DOHH2 (cell line): ENCODE measurements around the gene HERC5.

Experiments
- H3F3A ChIP-seq: fragments of 200-600 bp; sonication (generic), shearing (Covaris generic); 2 replicates; pipeline ENCODE4 v1.6.0; 2016; ENCODE audit warnings: antibody characterized with exemption, mild to moderate bottlenecking; ENCODE audit not compliant: control insufficient read depth, insufficient read depth
- H3K27ac ChIP-seq: fragments of 200-600 bp; sonication (generic); 2 replicates; pipeline ENCODE4 v1.5.1; 2014; ENCODE audit warnings: low read depth, mild to moderate bottlenecking, low read length, moderate library complexity
- H3K27me3 ChIP-seq: fragments of 200-600 bp; sonication (generic); 2 replicates; pipeline ENCODE4 v1.6.1; 2014; ENCODE audit warnings: mild to moderate bottlenecking, low read length, mixed read lengths; ENCODE audit not compliant: control insufficient read depth
- H3K36me3 ChIP-seq: fragments of 200-600 bp; sonication (generic); 2 replicates; pipeline ENCODE4 v1.6.1; 2014; ENCODE audit warnings: mild to moderate bottlenecking, low read length, moderate library complexity, mixed read lengths; ENCODE audit not compliant: control insufficient read depth
- H3K4me1 ChIP-seq: fragments of 200-600 bp; sonication (generic); 2 replicates; pipeline ENCODE4 v1.6.1; 2014; ENCODE audit warnings: mild to moderate bottlenecking, low read length, mixed read lengths; ENCODE audit not compliant: control insufficient read depth
- H3K4me2 ChIP-seq: fragments of 200-600 bp; sonication (generic); 2 replicates; pipeline ENCODE4 v1.6.0; 2014; ENCODE audit warnings: mild to moderate bottlenecking, low read length, moderate library complexity
- H3K4me3 ChIP-seq: fragments of 200-600 bp; sonication (generic); 2 replicates; pipeline ENCODE4 v1.5.1; 2014; ENCODE audit warnings: mild to moderate bottlenecking, low read length, mixed read lengths
- H3K79me2 ChIP-seq: fragments of 200-600 bp; sonication (generic); 2 replicates; pipeline ENCODE4 v1.6.1; 2014; ENCODE audit warnings: mild to moderate bottlenecking, low read length, mixed read lengths; ENCODE audit not compliant: control insufficient read depth
- H3K9me2 ChIP-seq: fragments of 200-600 bp; sonication (generic); replicated peaks from 2 replicates; pipeline ENCODE4 v1.6.1; 2014; ENCODE audit warnings: mild to moderate bottlenecking, low read length, mixed read lengths; ENCODE audit not compliant: control insufficient read depth
- H3K9me3 ChIP-seq: fragments of 200-600 bp; sonication (generic); 2 replicates; pipeline ENCODE4 v1.6.1; 2014; ENCODE audit warnings: antibody characterized with exemption, low read length, mixed read lengths; ENCODE audit not compliant: control insufficient read depth, insufficient read depth
- H4K20me1 ChIP-seq: fragments of 200-600 bp; sonication (generic); 2 replicates; pipeline ENCODE4 v1.6.0; 2014; ENCODE audit warnings: low read depth, mild to moderate bottlenecking, antibody characterized with exemption, low read length, moderate library complexity; ENCODE audit not compliant: control insufficient read depth, insufficient read depth
- CTCF ChIP-seq: fragments of 200-600 bp; sonication (generic); IDR thresholded peaks from one replicate; pipeline ENCODE4 v1.5.1; 2014; ENCODE audit warnings: antibody characterized with exemption, mild to moderate bottlenecking, low read depth, low read length; ENCODE audit not compliant: poor library complexity, severe bottlenecking
- EZH2phosphoT487 ChIP-seq: fragments of 200-600 bp; sonication (generic); IDR thresholded peaks from 2 replicates; pipeline ENCODE4 v1.6.1; 2017; ENCODE audit warnings: borderline replicate concordance, mild to moderate bottlenecking, antibody characterized with exemption, low read length, moderate library complexity, mixed read lengths

Gene HERC5

GRCh38 chr4:88503344-88503743, 46.4 kb downstream of the HERC5 start:
- Histone ChIP-seq H4K20me1 (no peaks in the 10 kb centered on the region), H3F3A (no peaks in the 10 kb centered on the region), H3K79me2 (no peaks in the 10 kb centered on the region), H3K27ac (no peak overlapping the region), H3K4me1 (no peaks in the 10 kb centered on the region), H3K4me3 (no peak overlapping the region), H3K27me3 (no peaks in the 10 kb centered on the region; the same call in none of the 2 replicates), H3K9me2 (no peaks in the 10 kb centered on the region), H3K9me3 (no peaks in the 10 kb centered on the region), H3K36me3 (no peaks in the 10 kb centered on the region), H3K4me2 (no peak overlapping the region)
- TF ChIP-seq EZH2phosphoT487 (no peak), CTCF (no peak)

- H3K4me1 ChIP-seq: no peaks in the 10 kb centered on the region
- H3K79me2 ChIP-seq: no peaks in the 10 kb centered on the region
- H3K27me3 ChIP-seq: peaks cover 14% of the 10 kb centered on the region; the same call in 1 of the 2 replicates
- H3K9me3 ChIP-seq: no peaks in the 10 kb centered on the region
- H3F3A ChIP-seq: no peaks in the 10 kb centered on the region
- H3K4me2 ChIP-seq: no peak overlapping the region
- H3K4me3 ChIP-seq: no peak overlapping the region
- H3K36me3 ChIP-seq: no peaks in the 10 kb centered on the region
- no peak overlapping the region for H3K27ac ChIP-seq
- no peaks in the 10 kb centered on the region for H3K9me2 ChIP-seq
- TF ChIP-seq EZH2phosphoT487 (no peak), CTCF (no peak)
- no peaks in the 10 kb centered on the region for H4K20me1 ChIP-seq
Measured at GRCh38 chr4:88511236-88511635, 54.3 kb downstream of the HERC5 start.

GRCh38 chr4:88514557-88515511, 57.9 kb downstream of the HERC5 start:
- no peaks in the 10 kb centered on the region for H3K36me3 ChIP-seq
- TF ChIP-seq CTCF (no peak), EZH2phosphoT487 (no peak)
- no peak overlapping the region for H3K27ac ChIP-seq
- H3K27me3 ChIP-seq: peaks cover 7% of the 10 kb centered on the region; the same call in 1 of the 2 replicates
- H3K9me2 ChIP-seq: no peaks in the 10 kb centered on the region
- H3K4me2 ChIP-seq: no peak overlapping the region
- H3K4me3 ChIP-seq: no peak overlapping the region
- no peaks in the 10 kb centered on the region for H3K9me3 ChIP-seq
- H3K79me2 ChIP-seq: no peaks in the 10 kb centered on the region
- no peaks in the 10 kb centered on the region for H3K4me1 ChIP-seq
- H3F3A ChIP-seq: no peaks in the 10 kb centered on the region
- no peaks in the 10 kb centered on the region for H4K20me1 ChIP-seq
